DOHH2 (cell line): ENCODE results near the gene ALG9.

Source experiments
- EZH2phosphoT487 ChIP-seq: fragments of 200-600 bp; sonication (generic); IDR thresholded peaks from 2 replicates; pipeline ENCODE4 v1.6.1; 2017; ENCODE audit warnings: borderline replicate concordance, mild to moderate bottlenecking, antibody characterized with exemption, low read length, moderate library complexity, mixed read lengths
- TF ChIP-seq, protein P1 (sequence below): fragments of 200-600 bp; sonication (generic); IDR thresholded peaks from one replicate; pipeline ENCODE4 v1.5.1; 2014; ENCODE audit warnings: antibody characterized with exemption, mild to moderate bottlenecking, low read depth, low read length; ENCODE audit not compliant: poor library complexity, severe bottlenecking

DNA sequence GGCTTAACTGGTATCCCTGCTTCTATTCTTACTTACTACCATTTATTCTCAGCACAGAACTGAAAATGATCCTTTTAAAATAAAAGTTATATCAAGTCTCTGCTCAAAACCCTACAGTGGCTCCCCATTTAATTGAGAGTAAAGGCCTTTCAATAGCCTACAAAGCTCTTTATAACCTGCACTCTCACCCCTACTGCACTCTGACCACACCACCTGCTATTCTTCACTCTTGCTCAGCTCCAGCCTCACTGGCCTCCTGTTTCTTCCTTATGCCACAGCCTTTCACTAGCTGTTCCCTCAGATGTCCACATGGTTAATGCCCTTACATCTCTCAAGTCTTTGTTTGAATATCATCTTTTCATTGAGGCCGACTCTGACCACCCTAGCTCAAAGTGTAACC, 64.3 kb downstream of the ALG9 start:
- TF ChIP-seq, protein P1, sequence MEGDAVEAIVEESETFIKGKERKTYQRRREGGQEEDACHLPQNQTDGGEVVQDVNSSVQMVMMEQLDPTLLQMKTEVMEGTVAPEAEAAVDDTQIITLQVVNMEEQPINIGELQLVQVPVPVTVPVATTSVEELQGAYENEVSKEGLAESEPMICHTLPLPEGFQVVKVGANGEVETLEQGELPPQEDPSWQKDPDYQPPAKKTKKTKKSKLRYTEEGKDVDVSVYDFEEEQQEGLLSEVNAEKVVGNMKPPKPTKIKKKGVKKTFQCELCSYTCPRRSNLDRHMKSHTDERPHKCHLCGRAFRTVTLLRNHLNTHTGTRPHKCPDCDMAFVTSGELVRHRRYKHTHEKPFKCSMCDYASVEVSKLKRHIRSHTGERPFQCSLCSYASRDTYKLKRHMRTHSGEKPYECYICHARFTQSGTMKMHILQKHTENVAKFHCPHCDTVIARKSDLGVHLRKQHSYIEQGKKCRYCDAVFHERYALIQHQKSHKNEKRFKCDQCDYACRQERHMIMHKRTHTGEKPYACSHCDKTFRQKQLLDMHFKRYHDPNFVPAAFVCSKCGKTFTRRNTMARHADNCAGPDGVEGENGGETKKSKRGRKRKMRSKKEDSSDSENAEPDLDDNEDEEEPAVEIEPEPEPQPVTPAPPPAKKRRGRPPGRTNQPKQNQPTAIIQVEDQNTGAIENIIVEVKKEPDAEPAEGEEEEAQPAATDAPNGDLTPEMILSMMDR, result no peak
- no peak for TF ChIP-seq EZH2phosphoT487
